Hematopoietic multipotent progenitor cell treated with erythropoietin and hydrocortisone succinate and interleukin-3 and kit ligand, for 8 days (in vitro differentiated cells): ENCODE measurements around the gene ITK.

Experiments
- DNase-seq: peaks from one replicate; pipeline ENCODE4 v3.0.0-alpha.2; 2015

Gene ITK

DNA sequence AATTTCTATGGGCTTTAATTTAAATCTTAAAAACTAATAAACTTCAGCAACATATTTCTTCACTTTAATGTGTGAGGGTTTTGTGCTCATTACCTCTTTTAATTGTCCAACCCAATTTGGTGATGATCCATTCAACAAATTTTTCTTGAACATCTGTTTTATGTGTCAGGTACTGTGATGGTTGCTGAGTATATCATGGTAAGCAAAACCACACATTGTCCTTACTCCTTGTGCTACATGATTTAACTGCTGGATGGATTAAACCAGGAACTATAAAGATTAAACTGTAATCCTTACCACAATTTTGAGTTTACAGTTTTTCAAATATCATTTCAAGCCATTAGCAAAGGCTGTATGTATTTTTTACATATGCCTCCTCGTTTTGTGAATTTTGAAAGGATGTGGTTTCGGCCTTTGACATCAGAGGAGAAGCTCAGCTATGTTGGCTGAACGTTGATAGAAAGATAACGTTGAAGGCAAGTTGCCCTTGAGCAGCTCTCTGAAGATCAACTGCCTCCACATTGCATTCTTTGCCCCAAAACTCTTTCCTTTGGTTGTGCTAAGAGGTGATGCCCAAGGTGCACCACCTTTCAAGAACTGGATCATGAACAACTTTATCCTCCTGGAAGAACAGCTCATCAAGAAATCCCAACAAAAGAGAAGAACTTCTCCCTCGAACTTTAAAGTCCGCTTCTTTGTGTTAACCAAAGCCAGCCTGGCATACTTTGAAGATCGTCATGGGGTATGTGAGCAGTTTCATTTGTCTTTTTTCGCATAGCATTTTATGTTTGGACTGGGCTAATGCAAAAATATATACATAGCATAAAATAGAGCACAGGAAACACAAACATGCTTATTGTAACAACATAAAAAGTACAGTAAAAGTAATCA, at the start of gene ITK:
Gene ITK (plus strand): TSS at position 467 of the 891 bp plus-strand sequence. CDS start 138 bp downstream, at position 605.
- no peak for DNase-seq

DNA sequence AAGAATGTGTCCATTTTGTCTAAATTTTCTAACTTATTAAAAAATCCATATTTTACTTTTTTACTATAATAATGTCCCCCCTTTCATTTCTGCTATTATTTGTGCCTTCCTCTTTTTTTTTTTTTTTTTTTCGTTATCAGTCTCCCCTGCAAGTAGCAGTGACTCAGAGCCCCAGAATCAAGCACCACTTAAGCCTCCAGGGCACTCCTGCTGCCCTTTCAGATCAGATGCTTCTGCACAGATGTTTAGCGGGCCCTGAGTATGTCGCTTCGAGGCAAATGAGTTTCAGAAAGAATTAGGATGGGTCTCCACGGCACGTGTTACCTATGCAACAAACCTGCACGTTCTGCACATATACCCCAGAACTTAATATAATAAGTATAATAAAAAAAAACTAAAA, 49.7 kb upstream of the ITK start:
- DNase-seq: peak; percentile 84

GRCh38 chr5:157132281-157132612, 48.4 kb upstream of the ITK start:
- DNase-seq: no peak

DNA sequence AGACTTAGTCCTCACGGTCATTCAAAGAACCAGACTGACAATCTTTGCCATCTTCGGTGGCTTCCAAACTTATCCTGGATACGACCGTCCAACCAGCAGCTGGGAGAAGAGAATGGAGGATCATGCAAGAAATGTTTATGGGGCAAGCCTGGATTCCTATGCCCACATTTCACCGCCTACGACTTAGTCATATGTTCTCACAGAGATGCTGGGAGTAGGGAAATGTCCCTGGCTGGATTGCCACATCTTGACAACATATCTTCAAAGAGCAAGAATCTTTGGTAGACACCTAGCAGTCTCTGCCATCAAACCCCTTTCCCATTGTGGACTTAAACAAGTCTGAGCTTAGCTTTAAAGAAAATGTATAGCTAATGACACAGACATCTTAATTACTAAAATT, 42.9 kb upstream of the ITK start:
- no peak for DNase-seq

GRCh38 chr5:157142317-157143126, 38.1 kb upstream of the ITK start, which contains the start of gene MED7:
TSS of gene MED7 (minus strand) at chr5:157142865. CDS start at chr5:157139431, 3,434 bp downstream.
- peak; percentile 99 for DNase-seq

DNA sequence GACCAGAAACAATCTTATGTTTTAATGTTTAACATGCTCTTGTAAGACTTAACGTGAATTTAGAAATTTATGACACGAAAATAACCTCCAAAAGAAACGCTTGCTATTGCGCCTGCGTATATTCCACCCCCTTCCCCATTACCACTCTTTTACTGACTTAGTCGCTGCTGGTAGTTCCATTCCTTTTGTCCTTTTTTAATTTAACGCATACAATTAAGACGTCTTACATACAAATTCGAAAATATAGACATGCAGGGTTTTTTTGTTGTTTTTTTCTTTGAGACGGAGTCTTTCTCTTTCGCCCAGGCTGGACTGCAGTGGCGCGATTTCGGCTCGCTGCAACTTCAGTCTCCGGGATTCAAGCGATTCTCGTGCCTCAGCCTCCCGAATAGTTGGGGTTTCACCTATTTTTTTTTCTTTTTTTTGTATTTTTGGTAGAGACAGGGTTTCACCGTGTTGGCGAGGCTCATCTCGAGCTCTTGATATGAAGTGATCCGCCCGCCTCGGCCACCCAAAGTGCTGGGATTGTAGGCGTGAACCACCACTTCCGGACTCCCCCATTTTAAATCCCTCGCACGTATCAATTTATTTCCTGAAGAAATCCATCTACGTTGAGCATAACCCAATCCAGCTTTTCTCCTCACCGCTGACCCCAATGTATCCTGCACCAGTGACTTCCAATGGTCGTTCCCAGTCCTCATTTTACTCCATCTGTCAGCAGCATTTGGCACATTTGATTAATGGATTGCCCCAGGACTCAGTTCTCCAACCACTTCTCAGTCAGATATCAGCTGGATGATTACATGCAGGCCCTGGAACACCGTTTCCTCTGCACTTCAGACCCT, 37.3 kb upstream of the ITK start:
- peak; percentile 74 for DNase-seq

DNA sequence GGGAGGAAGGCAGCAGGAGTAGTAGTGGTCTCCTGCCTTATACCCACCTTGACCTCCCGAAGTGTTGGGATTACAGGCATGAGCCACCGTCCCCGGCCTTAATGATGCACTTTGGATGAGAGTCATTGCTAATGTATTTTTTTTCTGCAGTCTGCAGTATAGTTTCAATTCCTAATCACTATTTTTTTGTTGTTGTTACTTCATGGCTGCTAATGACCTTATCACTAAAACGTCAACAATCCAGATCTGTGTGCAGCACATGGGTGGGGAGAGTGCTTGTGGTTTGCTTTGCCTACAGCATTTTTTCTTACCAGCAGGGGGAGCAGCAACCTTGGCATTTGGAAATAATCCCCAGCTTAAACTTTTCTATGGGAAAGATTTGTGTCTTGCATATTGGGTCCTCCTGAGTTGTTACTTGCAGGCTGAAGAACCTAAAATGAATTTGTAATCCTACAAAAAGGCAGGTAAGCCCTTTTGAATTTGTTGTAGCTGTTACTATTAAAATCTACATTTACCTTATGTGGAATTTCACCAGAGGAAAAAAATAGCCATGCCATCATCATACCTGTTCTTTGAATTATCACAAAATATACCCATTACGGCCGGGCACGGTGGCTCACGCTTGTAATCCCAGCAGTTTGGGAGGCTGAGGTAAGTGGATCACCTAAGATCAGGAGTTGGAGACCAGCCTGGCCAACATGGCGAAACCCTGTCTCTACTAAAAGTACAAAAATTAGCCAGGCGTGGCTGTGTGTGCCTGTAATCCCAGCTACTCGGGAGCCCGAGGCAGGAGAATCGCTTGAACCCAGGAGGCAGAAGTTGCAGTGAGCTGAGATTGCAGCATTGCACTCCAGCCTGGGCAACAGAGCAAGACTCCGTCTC, 31.7 kb upstream of the ITK start:
- DNase-seq: peak; percentile 92

DNA sequence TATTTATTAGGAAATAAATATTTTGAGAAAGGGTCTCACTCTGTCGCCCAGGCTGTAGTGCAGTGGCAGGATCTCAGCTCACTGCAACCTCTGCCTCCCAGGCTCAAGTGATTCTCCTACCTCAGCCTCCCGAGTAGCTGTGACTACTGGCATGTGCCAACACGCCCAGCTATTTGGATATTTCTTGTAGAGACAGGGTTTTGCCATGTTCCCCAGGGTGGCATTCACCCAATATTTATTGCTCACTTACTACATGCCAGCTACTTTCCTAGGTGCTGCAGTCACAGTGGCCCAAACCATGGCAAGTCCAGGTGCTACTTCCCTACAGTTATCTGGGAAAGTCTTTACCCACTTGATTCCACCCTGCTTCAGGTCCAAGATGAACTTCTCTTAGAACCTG, 29.6 kb upstream of the ITK start:
- no peak for DNase-seq

DNA sequence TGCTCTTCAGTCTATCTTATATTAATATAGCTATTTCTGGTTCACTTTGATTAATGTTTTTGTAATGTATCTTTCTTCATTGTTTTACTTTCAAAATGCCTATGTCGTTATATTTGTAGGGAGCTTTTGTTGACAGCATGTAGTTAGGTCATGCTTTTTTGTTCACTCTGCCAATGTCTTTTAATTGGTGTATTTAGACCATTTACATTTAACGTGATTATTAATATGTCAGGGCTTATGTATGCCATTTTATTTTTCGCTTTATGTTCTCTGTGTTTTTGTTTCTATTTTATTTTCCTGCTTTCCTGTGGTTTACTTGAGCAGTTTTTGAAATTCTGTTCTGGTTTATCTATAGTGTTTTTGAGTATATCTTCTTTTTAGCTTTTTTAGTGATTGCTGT, 25.3 kb upstream of the ITK start:
- DNase-seq: no peak

DNA sequence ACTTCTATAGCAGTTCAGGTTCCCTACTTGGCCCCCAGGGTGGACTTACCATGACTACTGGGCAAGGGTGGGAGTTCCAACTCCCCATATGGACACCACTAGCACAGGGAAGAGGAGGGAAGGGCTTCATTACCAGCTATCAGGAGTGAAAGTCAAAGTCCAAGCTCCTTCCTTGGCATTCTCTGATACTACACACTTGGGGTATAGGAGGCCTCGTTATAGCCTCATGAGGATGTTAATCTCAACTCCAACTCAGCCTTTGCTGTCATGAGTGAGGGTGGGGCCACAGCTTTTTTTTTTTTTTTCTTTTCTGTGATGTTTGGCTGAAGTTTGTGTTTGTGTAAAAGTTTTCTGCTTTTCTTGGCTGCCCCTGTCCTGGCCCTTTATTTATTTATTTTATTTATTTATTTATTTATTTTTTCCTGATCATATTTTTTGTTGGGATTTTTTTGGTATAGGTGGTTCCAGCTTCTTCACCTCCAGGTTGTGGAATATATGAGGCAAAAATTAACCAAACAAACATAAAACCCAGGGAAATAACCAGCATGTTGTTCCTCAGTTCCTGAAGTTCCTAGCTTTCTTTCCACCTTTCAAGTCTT, 23.2 kb upstream of the ITK start:
- DNase-seq: no peak

DNA sequence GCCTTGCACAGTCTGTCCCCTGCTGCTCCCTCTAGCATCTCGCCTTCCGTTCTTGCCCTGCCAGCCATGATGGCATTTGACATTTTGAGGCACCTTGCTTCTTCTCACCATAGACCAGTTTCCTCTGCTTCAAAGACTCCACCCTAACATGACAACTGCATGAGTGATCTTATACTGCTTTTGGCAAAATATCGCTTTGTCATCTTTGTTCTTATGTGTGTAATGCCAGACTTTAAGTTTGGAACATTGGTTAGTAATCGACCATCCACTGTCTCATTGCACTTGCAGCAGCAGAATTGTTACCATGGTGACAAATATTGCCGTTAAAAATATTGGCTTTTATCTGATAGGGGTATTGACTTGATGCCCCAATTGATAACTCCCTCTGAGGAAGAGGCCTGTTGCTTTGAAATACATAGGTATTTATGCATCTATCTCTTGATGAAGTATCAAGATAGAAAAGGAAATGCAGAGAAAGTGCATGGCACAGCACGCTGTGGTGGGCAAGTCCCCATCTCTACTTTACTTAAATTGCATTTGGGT, 21.4 kb upstream of the ITK start:
- no peak for DNase-seq

- DNase-seq: no peak
Measured at GRCh38 chr5:157160001-157160400, 20.6 kb upstream of the ITK start.

- no peak for DNase-seq
Measured at GRCh38 chr5:157161996-157162395, 18.6 kb upstream of the ITK start.

DNA sequence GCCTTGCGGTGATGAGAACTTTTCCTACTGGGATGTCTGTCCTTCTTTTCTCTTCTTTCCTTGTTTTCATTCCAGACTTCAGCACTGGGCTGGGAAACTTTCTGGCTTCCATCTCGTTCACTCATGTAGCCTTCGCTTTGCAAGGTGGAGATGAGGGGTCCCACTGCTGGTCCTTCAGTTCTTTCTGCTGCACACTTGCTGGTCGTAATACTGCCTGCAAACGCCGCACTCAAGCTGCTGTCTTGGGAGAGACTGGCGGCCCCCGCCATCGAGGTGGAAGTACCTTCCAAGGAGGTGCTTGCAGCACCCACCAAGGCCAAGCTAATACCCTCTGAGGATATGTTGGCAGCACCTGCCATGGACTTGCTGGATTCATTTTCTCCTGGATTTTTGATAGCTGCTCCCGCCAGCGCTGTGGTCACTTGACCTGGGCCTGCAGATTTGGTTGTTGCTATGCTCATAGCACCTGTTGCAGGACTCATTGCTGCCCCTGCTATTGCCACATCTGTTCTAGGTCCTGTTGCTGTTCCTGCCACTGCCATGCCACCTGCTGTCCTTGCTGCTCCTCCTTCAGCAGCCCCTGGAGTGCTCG, 17.6 kb upstream of the ITK start:
- no peak for DNase-seq

DNA sequence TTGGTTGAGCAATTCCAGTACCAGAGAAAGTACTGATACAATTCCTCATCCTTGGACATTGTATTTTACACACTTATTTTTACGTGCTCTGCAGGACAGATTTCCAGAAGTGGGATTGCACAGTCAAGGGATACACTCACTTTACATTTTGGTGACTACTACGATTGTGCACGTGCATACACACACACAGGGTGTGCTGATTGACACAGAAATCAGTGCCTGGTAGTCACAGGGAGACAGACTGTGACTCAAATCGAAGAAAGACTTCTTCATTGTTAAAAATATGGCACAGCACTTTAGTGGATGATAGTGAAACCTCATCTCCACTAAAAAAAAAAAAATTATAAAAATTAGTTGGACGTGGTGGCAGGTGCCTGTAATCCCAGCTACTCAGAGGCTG, 16.1 kb upstream of the ITK start:
- DNase-seq: no peak

DNA sequence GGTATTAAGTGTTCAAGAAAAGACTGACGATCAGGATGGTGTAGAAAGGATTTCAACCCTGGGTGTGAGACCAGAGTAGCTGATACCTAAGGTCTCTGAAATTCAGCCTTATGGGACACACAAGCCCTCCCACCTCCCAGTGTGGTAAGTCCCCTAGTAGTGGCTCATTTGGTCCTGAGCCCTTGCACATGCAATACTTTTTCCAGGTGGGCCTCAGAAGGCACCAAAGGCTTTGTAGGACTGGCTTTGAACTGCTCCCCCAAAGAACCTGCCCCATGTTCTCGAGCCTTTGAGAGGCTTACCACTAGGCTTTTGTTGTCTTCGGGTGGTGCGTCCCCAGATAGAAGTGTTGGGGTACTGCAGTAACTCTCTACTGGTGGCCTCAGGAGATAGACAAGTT, 15.4 kb upstream of the ITK start:
- no peak for DNase-seq

- DNase-seq: no peak
Measured at GRCh38 chr5:157165668-157166067, 15.0 kb upstream of the ITK start.

- DNase-seq: no peak
Measured at GRCh38 chr5:157166214-157167213, 14.1 kb upstream of the ITK start, which contains the start of gene GARIN3. TSS of gene GARIN3 (minus strand) at chr5:157166264. CDS start at chr5:157166168, 96 bp downstream.

- DNase-seq: no peak
Measured at GRCh38 chr5:157167214-157167621, 13.4 kb upstream of the ITK start.
